Peyer's patch (tissue), 4 donors: ENCODE results near the gene ARF3. TPM values are rescaled to one million over a fixed set of nuclear protein-coding genes. Genes with fewer than 3 reads are reported as not detected.

ENCODE experiments used
- DNase-seq, 3 donors: peaks; one replicate each; pipeline ENCODE4 v3.0.0-alpha.2; 2017 to 2019
- H3K27ac ChIP-seq, 4 donors: fragments of 200-600 bp; sonication (generic); one replicate each; pipeline ENCODE4 v1.5.1; 2016 to 2019
- H3K27me3 ChIP-seq, 2 donors: fragments of 200-600 bp; sonication (generic); one replicate each; pipeline ENCODE4 v1.5.1; 2019
- H3K36me3 ChIP-seq, 3 donors: fragments of 200-600 bp; sonication (generic); one replicate each; pipeline ENCODE4 v1.5.1; 2016 to 2019
- H3K4me1 ChIP-seq, 4 donors: fragments of 200-600 bp; sonication (generic); one replicate each; pipeline ENCODE4 v1.5.1; 2016 to 2019
- H3K4me3 ChIP-seq, 4 donors: fragments of 200-600 bp; sonication (generic); 1 replicate in 3 of 4; 2 replicates in 1 of 4; pipeline ENCODE4 v1.5.1; 2016 to 2019; ENCODE audit warnings: mild to moderate bottlenecking in 1 of 4
- H3K9me3 ChIP-seq, 4 donors: fragments of 200-600 bp; sonication (generic); one replicate each; pipeline ENCODE4 v1.5.1; 2016 to 2019; ENCODE audit warnings: mild to moderate bottlenecking in 1 of 4
- CTCF ChIP-seq, 6 experiments: fragments of 450-650 bp in 4 of 6; fragments of 200-600 bp in 2 of 6; sonication (generic) in 1 of 6; IDR thresholded peaks; one replicate each; pipeline ENCODE4 v1.5.1; 2017 to 2019; ENCODE audit warnings: antibody characterized with exemption in 6 of 6, mild to moderate bottlenecking in 3 of 6, moderate library complexity in 1 of 6
- POLR2A ChIP-seq, 2 donors: fragments of 450-650 bp; IDR thresholded peaks; one replicate each; pipeline ENCODE4 v1.5.1; 2017; ENCODE audit warnings: antibody characterized with exemption in 2 of 2, mild to moderate bottlenecking in 2 of 2, moderate library complexity in 2 of 2
- small RNA-seq, 2 donors: library from RNA; depleted of rRNA; stranded (forward); fragments of <200 nt; gene quantifications; one replicate each; pipeline ENCODE3, GENCODE V24; 2016
- total RNA-seq, 4 donors: library from RNA; depleted of rRNA; stranded (reverse); fragments of >200 nt; gene quantifications; one replicate each; pipeline ENCODE4 v1.1.0, GENCODE V29; 2016

ARF3 gene
- total RNA-seq, 4 donors from 2014 or later = 49.3 to 217 (median 63.5) TPM

DNA sequence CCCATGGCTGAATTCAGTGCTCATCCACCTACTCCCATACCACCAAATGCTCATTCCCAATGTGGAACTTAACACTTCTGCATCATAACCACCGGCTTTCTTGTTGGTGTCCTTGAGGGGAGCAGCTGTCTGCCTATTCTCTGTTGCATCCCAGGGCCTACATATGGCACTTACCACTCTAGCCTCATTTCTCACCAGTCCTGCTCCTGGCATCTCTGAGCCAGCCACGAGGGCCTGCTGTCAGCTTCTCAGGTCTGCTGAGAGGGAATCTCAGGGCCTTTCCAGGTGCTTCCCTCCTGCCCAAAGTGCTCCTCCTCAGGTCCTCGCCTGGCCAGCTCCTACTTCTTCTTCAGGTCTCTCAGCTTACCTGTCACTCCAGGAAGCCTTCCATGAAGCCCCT lies 67.6 kb downstream of the ARF3 start:
- DNase-seq = no peak
- Histone ChIP-seq H3K27ac (no peak overlapping the region), H3K36me3 (no peaks in the 10 kb centered on the region), H3K4me1 (peaks cover 0 to 7% (median 2%) of the 10 kb centered on the region in 4 donors), H3K9me3 (no peaks in the 10 kb centered on the region), H3K4me3 (no peak overlapping the region), H3K27me3 (no peaks in the 10 kb centered on the region)
- no peak for TF ChIP-seq POLR2A (IDR thresholded peaks at IDR 0.05)
- TF ChIP-seq CTCF (IDR thresholded peaks at IDR 0.05) = no peak

Small RNAs within 50 kb of the gene (small RNA-seq; reads per million reads assigned to genes)
- gene AC073610.1 = 0 reads per million in 2 donors
- 0 reads per million in 2 donors for gene RNU6-600P
- 0 reads per million in 2 donors for gene RNU6-940P

Other genes starting within 250 kb of the ARF3 start
- 10 to 100 TPM; 29.6 to 68.5 (median 42.9) TPM for gene CCNT1, start 240.8 kb downstream of the ARF3 start, total RNA-seq
- 100 to 1,000 TPM in 3 of 4 donors, 10 to 100 TPM in 1; 71.3 to 175 (median 129) TPM for gene ADCY6, start 168.4 kb downstream of the ARF3 start, total RNA-seq
- 10 to 100 TPM; 10.2 to 47.0 (median 35.6) TPM for gene CACNB3, start 139.0 kb downstream of the ARF3 start, total RNA-seq
- gene DDX23, start 105.3 kb downstream of the ARF3 start, total RNA-seq = 100 to 1,000 TPM in 2 of 4 donors, 10 to 100 TPM in 2; 68.0 to 143 (median 104) TPM
- 1 to 10 TPM in 2 of 4 donors, under 1 TPM in 1, not detected in 1; 0.80 to 2.2 (median 1.6) TPM for gene RND1, start 91.6 kb downstream of the ARF3 start, total RNA-seq
- gene FKBP11, start 32.0 kb downstream of the ARF3 start, total RNA-seq = 10 to 100 TPM in 2 of 4 donors, 1 to 10 TPM in 2; 7.5 to 26.9 (median 12.6) TPM
- 1 to 10 TPM in 2 of 4 donors, under 1 TPM in 1, not detected in 1; 0.67 to 1.8 (median 1.7) TPM for gene WNT10B, start 14.2 kb upstream of the ARF3 start, total RNA-seq
- not detected for gene WNT1, start 20.8 kb upstream of the ARF3 start, total RNA-seq
- gene DDN, start 41.9 kb upstream of the ARF3 start, total RNA-seq = under 1 TPM in 2 of 4 donors, not detected in 2; 0.27 to 0.28 TPM
- gene PRKAG1, start 61.3 kb upstream of the ARF3 start, total RNA-seq = 10 to 100 TPM; 34.1 to 42.2 (median 37.9) TPM
- 100 to 1,000 TPM; 126 to 161 (median 146) TPM for gene KMT2D, start 103.3 kb upstream of the ARF3 start, total RNA-seq
- gene RHEBL1, start 112.5 kb upstream of the ARF3 start, total RNA-seq = not detected
- gene DHH, start 137.3 kb upstream of the ARF3 start, total RNA-seq = 1 to 10 TPM in 1 of 4 donors, under 1 TPM in 1, not detected in 2; 0.19 to 2.5 TPM
- gene LMBR1L, start 153.4 kb upstream of the ARF3 start, total RNA-seq = 10 to 100 TPM; 34.7 to 93.7 (median 84.7) TPM
- 100 to 1,000 TPM; 154 to 578 (median 243) TPM for gene TUBA1B, start 173.9 kb upstream of the ARF3 start, total RNA-seq
- 10 to 100 TPM; 16.5 to 50.3 (median 37.0) TPM for gene TUBA1A, start 231.6 kb upstream of the ARF3 start, total RNA-seq